Astrocyte (in vitro differentiated cells and primary cell): ENCODE results near the gene VAV2.

Experiments
- EZH2 ChIP-seq: IDR thresholded peaks from 2 replicates; pipeline ENCODE4 v1.6.1; 2012; ENCODE audit warnings: mild to moderate bottlenecking, low read length, inconsistent platforms; ENCODE audit not compliant: insufficient read depth
- TF ChIP-seq, protein P1 (sequence below): IDR thresholded peaks from 2 replicates; pipeline ENCODE4 v1.5.1; 2011; ENCODE audit warnings: low read depth, mild to moderate bottlenecking, inconsistent platforms, low read length, moderate library complexity; ENCODE audit not compliant: insufficient read depth

- TF ChIP-seq, protein P1, sequence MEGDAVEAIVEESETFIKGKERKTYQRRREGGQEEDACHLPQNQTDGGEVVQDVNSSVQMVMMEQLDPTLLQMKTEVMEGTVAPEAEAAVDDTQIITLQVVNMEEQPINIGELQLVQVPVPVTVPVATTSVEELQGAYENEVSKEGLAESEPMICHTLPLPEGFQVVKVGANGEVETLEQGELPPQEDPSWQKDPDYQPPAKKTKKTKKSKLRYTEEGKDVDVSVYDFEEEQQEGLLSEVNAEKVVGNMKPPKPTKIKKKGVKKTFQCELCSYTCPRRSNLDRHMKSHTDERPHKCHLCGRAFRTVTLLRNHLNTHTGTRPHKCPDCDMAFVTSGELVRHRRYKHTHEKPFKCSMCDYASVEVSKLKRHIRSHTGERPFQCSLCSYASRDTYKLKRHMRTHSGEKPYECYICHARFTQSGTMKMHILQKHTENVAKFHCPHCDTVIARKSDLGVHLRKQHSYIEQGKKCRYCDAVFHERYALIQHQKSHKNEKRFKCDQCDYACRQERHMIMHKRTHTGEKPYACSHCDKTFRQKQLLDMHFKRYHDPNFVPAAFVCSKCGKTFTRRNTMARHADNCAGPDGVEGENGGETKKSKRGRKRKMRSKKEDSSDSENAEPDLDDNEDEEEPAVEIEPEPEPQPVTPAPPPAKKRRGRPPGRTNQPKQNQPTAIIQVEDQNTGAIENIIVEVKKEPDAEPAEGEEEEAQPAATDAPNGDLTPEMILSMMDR = no peak
- no peak for TF ChIP-seq EZH2
These were observed 62.5 kb downstream of the VAV2 start for GRCh38 chr9:133929599-133929998.
